NK-92 (cell line): ENCODE results near the gene DUS1L.

Source experiments
- DNase-seq: peaks from one replicate; lab custom pipeline; 2025; ENCODE audit not compliant: unreplicated experiment; lab: John Stamatoyannopoulos, UW

DUS1L gene

GRCh38 chr17:82101301-82101715 lies 35.7 kb upstream of the DUS1L start:
- no peak for DNase-seq

- DNase-seq, result no peak
Measured at GRCh38 chr17:82100502-82101298, 35.1 kb upstream of the DUS1L start.

- DNase-seq, result no peak
Measured at GRCh38 chr17:82098939-82099763, 33.5 kb upstream of the DUS1L start.

GRCh38 chr17:82098169-82098938 lies 32.8 kb upstream of the DUS1L start, which contains the start of gene FASN:
FASN (minus strand) TSS chr17:82098236; CDS start chr17:82096445, 1,791 bp downstream.
- DNase-seq, result peak; percentile 50

GRCh38 chr17:82097919-82098168 lies 32.2 kb upstream of the DUS1L start:
- DNase-seq, result no peak

DNA sequence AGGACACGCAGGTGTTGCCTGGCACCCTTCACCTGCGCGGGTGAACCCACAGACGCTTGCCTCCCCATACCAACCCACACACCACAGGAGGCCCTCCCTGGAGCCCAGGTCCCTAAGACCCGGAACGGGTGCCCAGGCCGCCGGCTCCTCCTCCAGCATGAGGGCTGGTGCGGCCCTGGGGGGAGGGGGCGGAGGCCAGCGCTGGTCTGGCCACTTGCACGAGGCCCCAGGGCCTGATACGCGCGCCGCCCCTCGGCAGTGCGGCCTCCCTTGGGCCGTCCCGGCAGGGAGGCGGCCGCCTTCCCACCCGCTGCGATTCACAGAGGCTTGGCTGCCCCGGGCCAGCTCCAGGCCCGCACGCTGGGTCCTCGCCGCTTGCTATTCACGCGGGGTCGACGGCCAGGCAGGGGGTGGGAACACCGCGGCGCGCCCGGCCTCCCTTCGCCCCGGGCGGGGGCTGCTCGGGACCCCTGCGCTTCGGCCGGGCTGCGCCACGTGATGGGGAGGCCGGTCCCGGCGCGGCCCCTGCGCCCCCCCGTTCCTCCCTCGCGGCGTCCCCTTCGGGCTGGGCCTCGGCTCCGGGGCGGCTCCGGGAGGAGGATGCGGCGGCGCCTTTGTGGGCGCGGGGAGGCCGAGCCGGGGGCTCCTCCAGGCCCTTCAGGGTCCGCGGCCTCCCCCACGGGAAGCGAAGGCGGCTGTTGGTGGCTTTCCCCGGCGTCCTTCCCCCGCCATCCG lies 31.7 kb upstream of the DUS1L start:
- no peak for DNase-seq

DNA sequence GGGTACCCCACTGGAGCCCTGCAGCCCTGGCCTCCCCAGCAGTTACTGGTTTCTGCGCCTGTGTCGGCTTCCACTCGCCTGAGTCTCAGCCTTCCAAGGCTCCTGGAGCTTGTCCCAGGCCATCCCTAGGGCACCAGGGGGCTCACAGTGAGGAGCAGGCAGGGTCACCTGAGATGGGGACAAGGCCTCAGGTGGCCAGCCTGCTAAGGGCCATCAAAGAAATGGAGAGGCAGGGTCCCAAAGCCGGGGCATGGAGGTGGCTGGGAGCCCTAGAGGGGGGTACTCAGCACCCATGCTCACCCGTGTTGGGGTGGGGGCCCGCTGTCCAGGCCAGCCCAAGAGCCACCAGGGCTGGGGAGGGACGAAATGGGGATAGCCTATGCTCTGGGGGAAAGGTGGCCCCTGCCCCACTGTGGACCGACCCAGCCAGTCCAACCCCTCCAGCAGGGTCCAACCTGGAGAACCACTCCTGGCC lies 31.1 kb upstream of the DUS1L start:
- DNase-seq, result no peak

DNA sequence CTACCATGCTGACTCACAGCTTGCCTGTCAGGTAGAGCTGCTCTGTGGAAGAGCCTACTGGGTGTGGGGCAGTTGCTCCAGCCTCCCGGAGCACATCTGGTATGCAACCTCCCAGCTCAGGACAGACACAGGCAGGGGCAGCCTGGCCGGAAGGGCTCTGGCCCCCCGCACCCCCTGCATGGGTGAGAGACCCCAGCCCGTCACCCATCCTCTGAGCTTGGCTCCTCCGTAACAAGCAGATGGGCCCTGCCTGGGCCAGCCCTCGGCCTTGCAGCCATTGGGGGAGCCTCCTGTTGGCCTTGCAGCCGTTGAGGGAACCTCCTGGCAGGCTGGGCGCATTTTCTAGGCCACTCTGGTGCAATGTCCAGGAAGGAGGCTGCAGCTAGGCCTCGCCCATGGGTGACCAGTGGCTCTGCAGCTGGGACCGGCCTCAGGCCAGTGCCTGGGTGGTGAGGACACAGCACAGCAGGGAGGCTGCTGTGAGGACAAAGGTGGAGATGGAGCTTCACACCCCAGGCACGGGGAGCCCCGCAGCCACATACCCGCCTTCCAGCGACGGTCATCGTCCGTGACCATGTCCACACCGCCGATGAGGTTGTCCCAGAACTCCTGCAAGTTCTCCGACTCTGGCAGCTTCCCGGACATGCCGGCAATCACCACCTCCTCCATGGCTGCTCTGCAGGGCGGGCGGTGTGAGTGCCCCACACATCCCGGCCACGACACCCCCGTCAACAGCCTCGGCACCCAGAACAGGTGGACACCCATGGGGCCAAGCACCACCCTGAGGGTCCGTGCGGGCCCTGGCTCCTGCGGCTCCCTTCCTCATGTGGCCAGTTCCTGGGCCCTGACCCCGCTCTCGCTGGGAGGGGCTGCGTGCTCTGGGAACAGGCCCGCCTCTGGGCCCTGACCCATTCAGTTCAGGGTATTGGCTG lies 30.4 kb upstream of the DUS1L start:
- DNase-seq, result no peak

DNA sequence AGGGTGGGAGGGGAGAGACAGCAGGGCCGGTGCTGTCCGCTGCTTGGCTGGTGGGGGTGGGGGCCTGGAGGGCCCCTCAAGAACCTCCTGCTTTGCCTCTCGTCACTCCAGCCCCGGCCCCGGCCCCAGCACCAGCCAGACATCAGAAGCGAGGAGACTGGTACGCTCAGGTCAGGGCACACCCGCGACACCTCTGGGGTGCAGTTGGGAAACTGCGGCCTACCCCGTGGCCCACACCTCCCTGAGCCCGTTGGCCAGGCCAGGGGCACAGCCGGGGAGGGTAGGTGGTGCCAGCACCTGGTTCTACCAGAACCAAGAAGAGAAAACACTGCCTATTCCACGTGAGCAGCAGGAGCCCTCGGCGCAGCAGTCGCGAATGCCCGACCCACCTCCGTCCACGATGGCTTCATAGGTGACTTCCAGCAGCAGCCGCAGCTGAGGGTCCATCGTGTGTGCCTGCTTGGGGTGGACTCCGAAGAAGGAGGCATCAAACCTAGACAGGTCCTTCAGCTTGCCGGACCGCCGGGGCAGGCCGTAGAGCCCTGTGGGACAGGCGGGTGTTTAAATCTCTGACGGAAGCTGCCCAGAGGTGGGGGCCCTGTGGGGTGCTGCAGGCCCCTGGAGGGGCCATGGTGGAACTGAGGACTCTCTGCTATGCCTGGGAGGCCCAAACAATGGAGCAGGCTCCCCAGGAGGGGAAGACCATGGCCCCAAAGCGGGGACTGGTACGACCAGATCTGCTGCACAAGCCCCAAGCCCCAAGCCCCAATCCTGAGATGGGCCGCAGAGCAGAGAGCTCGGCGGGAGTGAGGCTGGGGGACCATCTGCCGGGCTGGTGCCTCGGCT lies 29.6 kb upstream of the DUS1L start:
- DNase-seq, result no peak

DNA sequence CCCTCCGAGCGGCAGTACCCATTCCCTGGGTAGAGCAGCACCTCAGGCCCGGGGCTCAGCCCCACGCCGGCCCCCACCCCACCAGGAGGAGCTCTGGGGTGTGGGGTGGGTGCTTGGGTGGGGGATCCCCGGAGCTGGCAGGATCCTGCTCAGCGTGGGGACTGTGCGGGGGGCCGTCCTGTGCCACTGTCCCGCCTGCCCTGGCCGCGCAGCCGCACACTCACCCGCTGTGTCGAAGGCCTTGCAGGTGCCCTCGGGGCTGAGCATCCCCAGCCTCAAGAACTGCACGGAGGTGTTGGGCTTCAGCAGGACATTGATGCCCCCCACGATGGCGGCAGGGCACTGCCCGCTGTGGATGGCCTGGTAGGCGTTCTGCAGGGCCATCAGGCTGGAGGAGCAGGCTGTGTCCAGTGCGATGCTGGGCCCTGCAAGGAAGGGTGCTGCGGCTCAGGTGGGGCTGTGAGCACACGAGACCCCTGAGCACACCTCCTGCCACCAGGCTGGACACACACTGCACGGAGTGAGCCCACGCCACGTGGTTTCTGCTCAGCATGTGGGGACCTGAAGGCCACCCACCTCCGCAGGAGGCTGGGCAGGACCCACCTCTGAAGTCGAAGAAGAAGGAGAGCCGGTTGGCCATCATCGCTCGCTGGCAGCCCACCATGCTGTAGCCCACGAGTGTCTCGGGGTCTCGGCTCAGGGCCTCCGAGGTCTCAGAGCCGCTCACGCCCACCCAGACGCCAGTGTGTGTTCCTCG lies 27.6 kb upstream of the DUS1L start:
- no peak for DNase-seq

DNA sequence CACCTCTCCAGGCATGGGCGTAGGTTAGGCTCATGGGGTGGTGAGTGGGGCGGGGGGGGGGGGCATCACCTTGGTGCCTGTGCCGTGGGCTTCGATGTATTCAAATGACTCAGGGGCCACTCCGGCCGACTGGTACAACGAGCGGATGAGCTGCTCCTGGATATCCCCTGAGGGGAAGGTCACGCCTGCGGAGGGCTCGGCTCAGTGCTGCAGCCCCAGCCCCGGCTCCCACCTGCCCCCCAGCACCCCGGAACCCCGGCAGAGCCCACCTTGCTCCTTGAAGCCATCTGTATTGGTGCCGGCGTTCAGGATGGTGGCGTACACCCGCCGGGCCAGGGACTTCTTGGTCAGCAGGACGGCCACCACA lies 27.0 kb upstream of the DUS1L start:
- DNase-seq, result no peak

DNA sequence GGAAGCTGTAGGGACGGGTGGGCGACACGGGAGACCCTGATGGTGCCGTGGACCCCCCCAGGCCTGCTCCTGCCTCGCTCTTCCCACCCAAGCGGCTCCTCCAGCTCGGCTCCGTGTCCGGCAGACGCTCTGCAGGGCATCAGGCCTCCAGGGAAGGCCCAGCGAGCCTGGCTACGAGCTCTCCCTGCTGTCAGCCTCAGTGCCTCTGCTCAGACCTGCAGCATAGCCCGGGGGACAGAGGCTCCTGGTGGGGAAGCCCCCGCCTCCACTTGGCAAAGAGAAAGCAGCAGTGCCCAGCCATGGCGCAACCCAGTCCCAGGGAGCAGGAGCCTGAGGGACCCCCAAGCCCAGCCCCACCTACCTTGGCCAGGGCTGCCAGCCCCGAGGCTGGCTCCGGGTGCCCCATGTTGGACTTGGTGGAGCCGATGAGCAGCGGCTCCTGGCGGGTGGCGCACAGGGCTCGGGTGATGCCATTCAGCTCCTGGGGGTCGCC lies 26.5 kb upstream of the DUS1L start:
- DNase-seq, result no peak

- DNase-seq, result no peak
Measured at GRCh38 chr17:82091264-82092066, 25.9 kb upstream of the DUS1L start.

DNA sequence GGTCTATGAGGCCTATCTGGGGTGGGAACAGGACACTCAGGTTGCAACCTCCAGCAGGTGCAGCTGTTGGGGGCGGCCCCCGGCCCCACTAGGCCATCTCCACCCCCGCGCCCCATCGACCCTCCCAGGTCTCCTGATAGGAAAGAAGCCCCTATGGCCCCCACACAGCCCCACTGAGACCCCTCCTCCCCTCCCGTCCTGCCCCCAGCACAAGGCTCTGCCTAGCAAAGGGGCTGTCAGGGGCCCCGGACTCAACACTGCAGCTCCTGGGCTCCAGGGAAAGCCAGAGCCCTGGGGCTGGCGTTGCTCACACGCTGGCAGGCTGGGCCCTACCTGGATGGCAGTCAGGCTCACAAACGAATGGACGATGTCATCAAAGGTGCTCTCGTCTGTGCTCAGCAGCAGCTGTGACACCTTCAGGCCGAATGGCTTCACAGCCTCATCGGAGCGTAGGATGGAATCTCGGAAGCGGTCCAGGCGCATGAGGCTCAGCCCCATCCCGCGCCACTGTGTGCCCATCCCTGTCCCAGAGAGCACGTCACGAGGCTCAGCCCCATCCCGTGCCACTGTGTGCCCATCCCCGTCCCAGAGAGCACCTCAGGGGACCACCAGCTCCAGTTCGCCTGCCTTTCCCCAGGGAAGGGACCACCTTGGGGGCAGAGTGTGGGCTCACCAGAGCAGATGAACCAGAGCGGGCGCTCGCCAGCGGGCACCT lies 25.1 kb upstream of the DUS1L start:
- DNase-seq, result no peak

GRCh38 chr17:82089723-82090548 lies 24.3 kb upstream of the DUS1L start:
- no peak for DNase-seq
